ENCODE data around the gene PGBD5.

- TF ChIP-seq, protein P1, sequence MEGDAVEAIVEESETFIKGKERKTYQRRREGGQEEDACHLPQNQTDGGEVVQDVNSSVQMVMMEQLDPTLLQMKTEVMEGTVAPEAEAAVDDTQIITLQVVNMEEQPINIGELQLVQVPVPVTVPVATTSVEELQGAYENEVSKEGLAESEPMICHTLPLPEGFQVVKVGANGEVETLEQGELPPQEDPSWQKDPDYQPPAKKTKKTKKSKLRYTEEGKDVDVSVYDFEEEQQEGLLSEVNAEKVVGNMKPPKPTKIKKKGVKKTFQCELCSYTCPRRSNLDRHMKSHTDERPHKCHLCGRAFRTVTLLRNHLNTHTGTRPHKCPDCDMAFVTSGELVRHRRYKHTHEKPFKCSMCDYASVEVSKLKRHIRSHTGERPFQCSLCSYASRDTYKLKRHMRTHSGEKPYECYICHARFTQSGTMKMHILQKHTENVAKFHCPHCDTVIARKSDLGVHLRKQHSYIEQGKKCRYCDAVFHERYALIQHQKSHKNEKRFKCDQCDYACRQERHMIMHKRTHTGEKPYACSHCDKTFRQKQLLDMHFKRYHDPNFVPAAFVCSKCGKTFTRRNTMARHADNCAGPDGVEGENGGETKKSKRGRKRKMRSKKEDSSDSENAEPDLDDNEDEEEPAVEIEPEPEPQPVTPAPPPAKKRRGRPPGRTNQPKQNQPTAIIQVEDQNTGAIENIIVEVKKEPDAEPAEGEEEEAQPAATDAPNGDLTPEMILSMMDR (IDR thresholded peaks at IDR 0.05; ENCODE audit: insufficient read depth, low read depth, low read length) = no peak
- peak; percentile 71 for TF ChIP-seq EZH2 (IDR thresholded peaks at IDR 0.05; ENCODE audit: insufficient read depth, low read length)
Observed at GRCh38 chr1:230424391-230425251, 1.5 kb downstream of the PGBD5 start.

Measured in astrocyte (in vitro differentiated cells and primary cell).